HG02973 (cell line): ENCODE measurements around the gene GPR173.

ENCODE experiments used
- ATAC-seq: cut with Tn5 transposase; IDR thresholded peaks from one replicate; pipeline ENCODE4 v1.9.1; 2021; ENCODE audit warnings: moderate library complexity; ENCODE audit not compliant: unreplicated experiment

GPR173 gene

GRCh38 chrX:53065104-53065503 lies 16.5 kb downstream of the GPR173 start:
- no peak for ATAC-seq

GRCh38 chrX:53071064-53071463 lies 22.5 kb downstream of the GPR173 start:
- ATAC-seq, result no peak

- ATAC-seq, result peak; percentile 76
These were observed 23.2 kb downstream of the GPR173 start for GRCh38 chrX:53071604-53072417.

GRCh38 chrX:53072418-53073114 lies 24.0 kb downstream of the GPR173 start:
- no peak for ATAC-seq

GRCh38 chrX:53073115-53073586 lies 24.6 kb downstream of the GPR173 start:
- no peak for ATAC-seq

- no peak for ATAC-seq
These were observed 26.4 kb downstream of the GPR173 start for GRCh38 chrX:53075011-53075410.

GRCh38 chrX:53076671-53077070 lies 28.1 kb downstream of the GPR173 start:
- ATAC-seq, result no peak

GRCh38 chrX:53077207-53078197 lies 28.9 kb downstream of the GPR173 start:
- no peak for ATAC-seq

GRCh38 chrX:53078943-53079342 lies 30.4 kb downstream of the GPR173 start:
- ATAC-seq, result no peak

- no peak for ATAC-seq
These were observed 32.3 kb downstream of the GPR173 start for GRCh38 chrX:53080628-53081580.

- peak; percentile 90 for ATAC-seq
These were observed 33.6 kb downstream of the GPR173 start, which contains the start of gene TSPYL2 for GRCh38 chrX:53081925-53082772. TSS of gene TSPYL2 (plus strand) at chrX:53082367. CDS start at chrX:53082499, 132 bp downstream.

GRCh38 chrX:53082773-53083616 lies 34.4 kb downstream of the GPR173 start:
- ATAC-seq, result no peak

GRCh38 chrX:53084043-53084570 lies 35.5 kb downstream of the GPR173 start:
- ATAC-seq, result no peak

- no peak for ATAC-seq
These were observed 36.3 kb downstream of the GPR173 start for GRCh38 chrX:53084863-53085262.

- no peak for ATAC-seq
These were observed 37.2 kb downstream of the GPR173 start for GRCh38 chrX:53085661-53086229.

GRCh38 chrX:53086464-53086863 lies 37.9 kb downstream of the GPR173 start:
- no peak for ATAC-seq

- no peak for ATAC-seq
These were observed 38.8 kb downstream of the GPR173 start for GRCh38 chrX:53087388-53087831.
